ENCODE data around the gene SPIN2A.
"Not testable (repeated sequence)": the region's sequence is repeated elsewhere in the genome, so short reads cannot be mapped to it uniquely, and the experiment has no call there.

SPIN2A gene

GRCh38 chrX:57133706-57134105 lies 3.5 kb downstream of the SPIN2A start:
- Histone ChIP-seq H3K9me3 (ENCODE audit: control insufficient read depth in 1 of 2, low read length in 2 of 2) (no peaks in the 10 kb centered on the region), H3K27me3 (ENCODE audit: low read depth, low read length) (no peaks in the 10 kb centered on the region)

GRCh38 chrX:57133284-57133683 lies 3.9 kb downstream of the SPIN2A start:
- not testable (repeated sequence) for H3K27me3 ChIP-seq (ENCODE audit: low read depth, low read length); H3K27ac ChIP-seq (ENCODE audit: low read length); H3K4me1 ChIP-seq (ENCODE audit: control insufficient read depth in 1 of 2, insufficient read depth in 2 of 2, low read length in 2 of 2)

More at GRCh38 chrX:57133706-57134105, 3.5 kb downstream of the SPIN2A start:
- no peak overlapping the region for H3K27ac ChIP-seq (ENCODE audit: low read length)
- H3K36me3 ChIP-seq (ENCODE audit: control insufficient read depth in 1 of 2, insufficient read depth in 2 of 2, low read length in 2 of 2): no peaks in the 10 kb centered on the region
- no peaks in the 10 kb centered on the region for H3K4me1 ChIP-seq (ENCODE audit: control insufficient read depth in 1 of 2, insufficient read depth in 2 of 2, low read length in 2 of 2)
- H3K4me3 ChIP-seq (ENCODE audit: low read depth in 1 of 2, low read length in 2 of 2): no peak overlapping the region

GRCh38 chrX:57132046-57132445 lies 5.2 kb downstream of the SPIN2A start:
- H3K27ac ChIP-seq (ENCODE audit: low read length): no peak overlapping the region
- no peaks in the 10 kb centered on the region for H3K9me3 ChIP-seq (ENCODE audit: control insufficient read depth in 1 of 2, low read length in 2 of 2)
- no peaks in the 10 kb centered on the region for H3K36me3 ChIP-seq (ENCODE audit: control insufficient read depth in 1 of 2, insufficient read depth in 2 of 2, low read length in 2 of 2)
- H3K27me3 ChIP-seq (ENCODE audit: low read depth, low read length): no peaks in the 10 kb centered on the region
- H3K4me1 ChIP-seq (ENCODE audit: control insufficient read depth in 1 of 2, insufficient read depth in 2 of 2, low read length in 2 of 2): no peaks in the 10 kb centered on the region
- H3K4me3 ChIP-seq (ENCODE audit: low read depth in 1 of 2, low read length in 2 of 2): no peak overlapping the region

More at GRCh38 chrX:57133284-57133683, 3.9 kb downstream of the SPIN2A start:
- H3K36me3 ChIP-seq (ENCODE audit: control insufficient read depth in 1 of 2, insufficient read depth in 2 of 2, low read length in 2 of 2); H3K9me3 ChIP-seq (ENCODE audit: control insufficient read depth in 1 of 2, low read length in 2 of 2); H3K4me3 ChIP-seq (ENCODE audit: low read depth in 1 of 2, low read length in 2 of 2): not testable (repeated sequence)

GRCh38 chrX:57121816-57122215 lies 15.4 kb downstream of the SPIN2A start:
- peak overlapping the region; percentile 53 to 63 for H3K4me3 ChIP-seq (ENCODE audit: low read depth in 1 of 2, low read length in 2 of 2)
- no peaks in the 10 kb centered on the region for H3K27me3 ChIP-seq (ENCODE audit: low read depth, low read length)
- H3K9me3 ChIP-seq (ENCODE audit: control insufficient read depth in 1 of 2, low read length in 2 of 2): no peaks in the 10 kb centered on the region
- H3K36me3 ChIP-seq (ENCODE audit: control insufficient read depth in 1 of 2, insufficient read depth in 2 of 2, low read length in 2 of 2): no peaks in the 10 kb centered on the region
- no peaks in the 10 kb centered on the region for H3K4me1 ChIP-seq (ENCODE audit: control insufficient read depth in 1 of 2, insufficient read depth in 2 of 2, low read length in 2 of 2)
- no peak overlapping the region for H3K27ac ChIP-seq (ENCODE audit: low read length)

GRCh38 chrX:57121162-57121755 lies 15.9 kb downstream of the SPIN2A start, which contains the start of gene SPIN2B:
TSS of gene SPIN2B (minus strand) at chrX:57121548.
- no peaks in the 10 kb centered on the region for H3K4me1 ChIP-seq (ENCODE audit: control insufficient read depth in 1 of 2, insufficient read depth in 2 of 2, low read length in 2 of 2)
- H3K36me3 ChIP-seq (ENCODE audit: control insufficient read depth in 1 of 2, insufficient read depth in 2 of 2, low read length in 2 of 2): no peaks in the 10 kb centered on the region
- H3K27ac ChIP-seq (ENCODE audit: low read length): peak within 1 kb of the TSS; percentile 23
- no peaks in the 10 kb centered on the region for H3K27me3 ChIP-seq (ENCODE audit: low read depth, low read length)
- no peaks in the 10 kb centered on the region for H3K9me3 ChIP-seq (ENCODE audit: control insufficient read depth in 1 of 2, low read length in 2 of 2)
- peak within 1 kb of the TSS; percentile 53 to 63 for H3K4me3 ChIP-seq (ENCODE audit: low read depth in 1 of 2, low read length in 2 of 2)

GRCh38 chrX:57120619-57121161 lies 16.5 kb downstream of the SPIN2A start:
- H3K27ac ChIP-seq (ENCODE audit: low read length); H3K36me3 ChIP-seq (ENCODE audit: control insufficient read depth in 1 of 2, insufficient read depth in 2 of 2, low read length in 2 of 2): not testable (repeated sequence)
- peak overlapping the region; percentile 53 to 63 for H3K4me3 ChIP-seq (ENCODE audit: low read depth in 1 of 2, low read length in 2 of 2)

GRCh38 chrX:57119416-57119815 lies 17.8 kb downstream of the SPIN2A start:
- H3K4me1 ChIP-seq (ENCODE audit: control insufficient read depth in 1 of 2, insufficient read depth in 2 of 2, low read length in 2 of 2): no peaks in the 10 kb centered on the region
- H3K27ac ChIP-seq (ENCODE audit: low read length): no peak overlapping the region
- no peaks in the 10 kb centered on the region for H3K9me3 ChIP-seq (ENCODE audit: control insufficient read depth in 1 of 2, low read length in 2 of 2)
- no peaks in the 10 kb centered on the region for H3K27me3 ChIP-seq (ENCODE audit: low read depth, low read length)
- H3K36me3 ChIP-seq (ENCODE audit: control insufficient read depth in 1 of 2, insufficient read depth in 2 of 2, low read length in 2 of 2): no peaks in the 10 kb centered on the region
- no peak overlapping the region for H3K4me3 ChIP-seq (ENCODE audit: low read depth in 1 of 2, low read length in 2 of 2)

More at GRCh38 chrX:57120619-57121161, 16.5 kb downstream of the SPIN2A start:
- not testable (repeated sequence) for H3K27me3 ChIP-seq (ENCODE audit: low read depth, low read length); H3K4me1 ChIP-seq (ENCODE audit: control insufficient read depth in 1 of 2, insufficient read depth in 2 of 2, low read length in 2 of 2); H3K9me3 ChIP-seq (ENCODE audit: control insufficient read depth in 1 of 2, low read length in 2 of 2)

GRCh38 chrX:57117566-57117965 lies 19.6 kb downstream of the SPIN2A start:
- not testable (repeated sequence) for H3K9me3 ChIP-seq (ENCODE audit: control insufficient read depth in 1 of 2, low read length in 2 of 2); H3K36me3 ChIP-seq (ENCODE audit: control insufficient read depth in 1 of 2, insufficient read depth in 2 of 2, low read length in 2 of 2); H3K4me1 ChIP-seq (ENCODE audit: control insufficient read depth in 1 of 2, insufficient read depth in 2 of 2, low read length in 2 of 2); H3K27ac ChIP-seq (ENCODE audit: low read length); H3K4me3 ChIP-seq (ENCODE audit: low read depth in 1 of 2, low read length in 2 of 2); H3K27me3 ChIP-seq (ENCODE audit: low read depth, low read length)

GRCh38 chrX:57104921-57105398 lies 32.2 kb downstream of the SPIN2A start:
- H3K4me3 ChIP-seq (ENCODE audit: low read depth in 1 of 2, low read length in 2 of 2): no peak overlapping the region
- H3K27ac ChIP-seq (ENCODE audit: low read length): no peak overlapping the region
- H3K9me3 ChIP-seq (ENCODE audit: control insufficient read depth in 1 of 2, low read length in 2 of 2): peaks cover 0 to 2% of the 10 kb centered on the region in 2 donors
- no peaks in the 10 kb centered on the region for H3K27me3 ChIP-seq (ENCODE audit: low read depth, low read length)
- H3K36me3 ChIP-seq (ENCODE audit: control insufficient read depth in 1 of 2, insufficient read depth in 2 of 2, low read length in 2 of 2): peaks cover 0 to 11% of the 10 kb centered on the region in 2 donors
- H3K4me1 ChIP-seq (ENCODE audit: control insufficient read depth in 1 of 2, insufficient read depth in 2 of 2, low read length in 2 of 2): no peaks in the 10 kb centered on the region

- peaks cover 0 to 2% of the 10 kb centered on the region in 2 donors for H3K9me3 ChIP-seq (ENCODE audit: control insufficient read depth in 1 of 2, low read length in 2 of 2)
- H3K27me3 ChIP-seq (ENCODE audit: low read depth, low read length): no peaks in the 10 kb centered on the region
- H3K36me3 ChIP-seq (ENCODE audit: control insufficient read depth in 1 of 2, insufficient read depth in 2 of 2, low read length in 2 of 2): peaks cover 0 to 11% of the 10 kb centered on the region in 2 donors
- H3K27ac ChIP-seq (ENCODE audit: low read length): no peak overlapping the region
- no peaks in the 10 kb centered on the region for H3K4me1 ChIP-seq (ENCODE audit: control insufficient read depth in 1 of 2, insufficient read depth in 2 of 2, low read length in 2 of 2)
- no peak overlapping the region for H3K4me3 ChIP-seq (ENCODE audit: low read depth in 1 of 2, low read length in 2 of 2)
These were observed 32.8 kb downstream of the SPIN2A start for GRCh38 chrX:57104406-57104805.

- no peaks in the 10 kb centered on the region for H3K4me1 ChIP-seq (ENCODE audit: control insufficient read depth in 1 of 2, insufficient read depth in 2 of 2, low read length in 2 of 2)
- no peak overlapping the region for H3K4me3 ChIP-seq (ENCODE audit: low read depth in 1 of 2, low read length in 2 of 2)
- H3K9me3 ChIP-seq (ENCODE audit: control insufficient read depth in 1 of 2, low read length in 2 of 2): peaks cover 0 to 4% of the 10 kb centered on the region in 2 donors
- H3K27me3 ChIP-seq (ENCODE audit: low read depth, low read length): no peaks in the 10 kb centered on the region
- H3K27ac ChIP-seq (ENCODE audit: low read length): no peak overlapping the region
- peaks cover 0 to 5% of the 10 kb centered on the region in 2 donors for H3K36me3 ChIP-seq (ENCODE audit: control insufficient read depth in 1 of 2, insufficient read depth in 2 of 2, low read length in 2 of 2)
These were observed 33.7 kb downstream of the SPIN2A start for GRCh38 chrX:57103489-57103888.

- not testable (repeated sequence) for H3K27ac ChIP-seq (ENCODE audit: low read length); H3K4me1 ChIP-seq (ENCODE audit: control insufficient read depth in 1 of 2, insufficient read depth in 2 of 2, low read length in 2 of 2); H3K36me3 ChIP-seq (ENCODE audit: control insufficient read depth in 1 of 2, insufficient read depth in 2 of 2, low read length in 2 of 2); H3K9me3 ChIP-seq (ENCODE audit: control insufficient read depth in 1 of 2, low read length in 2 of 2); H3K27me3 ChIP-seq (ENCODE audit: low read depth, low read length); H3K4me3 ChIP-seq (ENCODE audit: low read depth in 1 of 2, low read length in 2 of 2)
These were observed 34.3 kb downstream of the SPIN2A start for GRCh38 chrX:57102918-57103317.
